ENCODE results near the gene GDF3.

GDF3 gene

GRCh38 chr12:7666595-7666994, 29.0 kb downstream of the GDF3 start:
- DNase-seq: no peak

- no peak for DNase-seq
These were observed 33.8 kb downstream of the GDF3 start for GRCh38 chr12:7661741-7662140.

- no peak for DNase-seq
These were observed 39.5 kb downstream of the GDF3 start for GRCh38 chr12:7656121-7656520.

GRCh38 chr12:7650091-7650490, 45.5 kb downstream of the GDF3 start:
- DNase-seq: no peak

- DNase-seq: peak; percentile 4
These were observed 48.5 kb downstream of the GDF3 start for GRCh38 chr12:7647071-7647470.

- no peak for DNase-seq
These were observed 49.4 kb downstream of the GDF3 start for GRCh38 chr12:7646178-7646475.

GRCh38 chr12:7645395-7646177, 50.0 kb downstream of the GDF3 start:
- DNase-seq: peak; percentile 38

- peak; percentile 73 for DNase-seq
These were observed 52.7 kb downstream of the GDF3 start for GRCh38 chr12:7642876-7643309.

GRCh38 chr12:7642287-7642686, 53.3 kb downstream of the GDF3 start:
- DNase-seq: no peak

- peak; percentile 62 for DNase-seq
These were observed 55.2 kb downstream of the GDF3 start for GRCh38 chr12:7640123-7640995.
